ENCODE results near the gene USP16. TPM values are rescaled to one million over a fixed set of nuclear protein-coding genes. Genes with fewer than 3 reads are reported as not detected.
"Not testable (repeated sequence)": the region's sequence is repeated elsewhere in the genome, so short reads cannot be mapped to it uniquely, and the experiment has no call there.

USP16 gene
- total RNA-seq (10 to 100 TPM; 41.8 to 68.7 (median 45.4) TPM), total RNA-seq (113 to 213 (median 171) reads per million in 29 experiments)
- 53.7 TPM for total RNA-seq (2013)

DNA sequence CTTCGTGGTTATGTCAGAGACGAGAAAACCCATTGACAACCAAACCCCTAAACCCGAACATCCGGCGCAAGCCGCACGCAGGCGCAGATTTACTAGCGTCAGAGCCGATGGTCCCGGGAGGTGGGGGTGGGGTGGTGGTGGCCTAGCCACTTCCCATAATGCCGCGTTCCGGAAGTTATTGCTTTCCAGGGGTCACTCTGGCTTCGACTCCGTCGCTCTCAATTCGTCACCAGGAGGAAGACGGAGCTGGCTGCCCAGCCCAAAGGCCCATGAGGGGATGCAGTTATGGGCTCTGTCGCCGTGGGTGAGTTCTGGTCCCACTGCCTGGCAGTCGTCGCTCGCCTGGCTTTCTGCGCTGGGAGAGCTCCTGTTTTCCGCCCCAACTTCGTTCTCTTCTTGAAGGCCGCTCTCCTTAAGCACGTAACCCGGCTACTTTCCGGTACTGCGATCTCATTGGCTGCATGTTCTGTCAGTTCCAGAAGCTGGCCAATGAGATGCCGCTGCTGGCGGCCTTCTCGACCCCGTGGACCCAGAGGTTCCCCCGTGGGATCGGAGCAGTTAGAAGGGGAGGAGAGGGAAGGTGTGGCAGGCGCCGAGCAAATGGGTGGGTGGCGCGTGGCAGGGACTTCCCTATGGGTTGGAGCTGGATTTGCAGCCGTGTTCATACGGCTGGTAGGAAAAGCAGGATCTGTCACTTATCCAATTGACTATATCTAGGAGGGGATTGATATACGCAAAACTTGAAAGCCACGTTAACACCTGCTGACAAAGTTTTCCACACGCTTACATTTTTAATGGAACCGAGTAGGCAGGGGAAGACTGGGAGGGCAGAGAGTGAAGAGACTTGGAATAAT, at the start of gene USP16:
TSS of gene USP16 (plus strand) at position 195 of the 854 bp plus-strand sequence. CDS start 3,246 bp downstream, outside the sequence.
- WGBS (ENCODE audit: insufficient coverage): 0% methylated on average over 29 of the region's 48 CpGs
- DNase-seq (peak; percentile 90 to 97 (median 93)), ATAC-seq (replicated peaks in 1 of 4) (peak; percentile 90 to 94 (median 94))
- ChIA-PET CTCF (interaction anchor here (0.7 to 2.6 kb wide), 8 partner anchors 10 to 279 kb away, joined by 3 to 19 read pairs (median 4); partner anchors contain the start of gene LTN1 (in 1 of the 2)), POLR2A (interaction anchor here (0.6 to 7.2 kb wide), 13 partner anchors 22 to 306 kb away, joined by 3 to 106 read pairs (median 5); partner anchors contain the start of gene LTN1 (in 2 of the 2))
- Histone ChIP-seq H3K9me3 (no peaks in the 10 kb centered on the region), H3K4me1 (ENCODE audit: control insufficient read depth in 1 of 2, extremely low read depth in 1 of 2, insufficient read depth in 2 of 2, low read length in 2 of 2) (peaks cover 21 to 41% of the 10 kb centered on the region in 2 experiments), H3K27ac (ENCODE audit: low read length) (peak within 1 kb of the TSS; percentile 100), H3K36me3 (ENCODE audit: control insufficient read depth in 2 of 2, extremely low read depth in 1 of 2, insufficient read depth in 1 of 2, low read length in 1 of 2) (peaks cover 0 to 12% of the 10 kb centered on the region in 2 donors), H3K4me3 (ENCODE audit: control insufficient read depth in 1 of 2, extremely low read depth in 1 of 2, low read length in 1 of 2) (peak within 1 kb of the TSS; percentile 89 to 97), H3K27me3 (replicated peaks in 1 of 2; ENCODE audit: control insufficient read depth in 2 of 2, extremely low read depth in 1 of 2, insufficient read depth in 2 of 2, low read length in 1 of 2) (no peaks in the 10 kb centered on the region)
- Mint-ChIP-seq H3K4me3 (peak within 1 kb of the TSS; percentile 92 to 99 (median 98)), H3K27ac (peak within 1 kb of the TSS; percentile 97 to 100), H3K9me3 (no peaks in the 10 kb centered on the region), H3K27me3 (no peaks in the 10 kb centered on the region), H3K36me3 (peaks cover 14% of the 10 kb centered on the region), H3K4me1 (peaks cover 50 to 61% (median 60%) of the 10 kb centered on the region in 3 donors)

DNA sequence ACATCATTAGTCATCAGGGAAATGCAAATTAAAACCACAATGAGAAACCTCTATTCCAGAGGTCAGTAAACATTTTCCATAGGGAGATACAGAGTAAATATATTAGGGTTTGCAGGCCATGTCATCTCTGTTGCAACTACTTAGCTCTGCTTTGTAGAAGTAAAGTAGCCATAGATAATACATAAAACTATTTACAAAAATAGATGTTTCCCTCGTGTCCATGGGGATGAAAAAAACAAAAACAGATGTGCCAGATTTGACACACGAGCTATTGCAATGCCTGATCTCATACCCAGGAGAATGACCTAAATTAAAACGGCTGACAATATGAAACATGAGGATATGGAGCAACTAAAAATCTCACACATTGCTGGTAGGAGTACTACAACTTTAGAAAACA, 49.1 kb upstream of the USP16 start:
- H3K4me3 Mint-ChIP-seq: no peak overlapping the region
- POLR2A ChIA-PET: interaction anchor here (0.6 to 0.7 kb wide), 2 partner anchors 10 to 22 kb away, joined by 3 to 4 read pairs; no protein-coding TSS in a partner anchor
- Histone ChIP-seq H3K27ac (ENCODE audit: low read length) (no peak overlapping the region), H3K4me1 (ENCODE audit: control insufficient read depth in 1 of 2, extremely low read depth in 1 of 2, insufficient read depth in 2 of 2, low read length in 2 of 2) (no peaks in the 10 kb centered on the region), H3K36me3 (ENCODE audit: control insufficient read depth in 2 of 2, extremely low read depth in 1 of 2, insufficient read depth in 1 of 2, low read length in 1 of 2) (peaks cover 5 to 47% of the 10 kb centered on the region in 2 donors), H3K9me3 (no peaks in the 10 kb centered on the region), H3K4me3 (ENCODE audit: control insufficient read depth in 1 of 2, extremely low read depth in 1 of 2, low read length in 1 of 2) (no peak overlapping the region), H3K27me3 (replicated peaks in 1 of 2; ENCODE audit: control insufficient read depth in 2 of 2, extremely low read depth in 1 of 2, insufficient read depth in 2 of 2, low read length in 1 of 2) (no peaks in the 10 kb centered on the region)
- no peak overlapping the region for H3K27ac Mint-ChIP-seq
- H3K27me3 Mint-ChIP-seq: no peaks in the 10 kb centered on the region
- ATAC-seq (replicated peaks in 1 of 4): no peak
- WGBS (ENCODE audit: insufficient coverage): no CpG with 5 or more reads among the region's 3 CpGs
- no peak for DNase-seq
- CTCF ChIA-PET: interaction anchor here in 1 of 2 donors (0.6 kb wide), 1 partner anchor 1070 kb away, joined by 3 read pairs; no protein-coding TSS in a partner anchor
- no peaks in the 10 kb centered on the region for H3K9me3 Mint-ChIP-seq
- peaks cover 45% of the 10 kb centered on the region for H3K36me3 Mint-ChIP-seq
- H3K4me1 Mint-ChIP-seq: peaks cover 16 to 25% (median 23%) of the 10 kb centered on the region in 3 donors

DNA sequence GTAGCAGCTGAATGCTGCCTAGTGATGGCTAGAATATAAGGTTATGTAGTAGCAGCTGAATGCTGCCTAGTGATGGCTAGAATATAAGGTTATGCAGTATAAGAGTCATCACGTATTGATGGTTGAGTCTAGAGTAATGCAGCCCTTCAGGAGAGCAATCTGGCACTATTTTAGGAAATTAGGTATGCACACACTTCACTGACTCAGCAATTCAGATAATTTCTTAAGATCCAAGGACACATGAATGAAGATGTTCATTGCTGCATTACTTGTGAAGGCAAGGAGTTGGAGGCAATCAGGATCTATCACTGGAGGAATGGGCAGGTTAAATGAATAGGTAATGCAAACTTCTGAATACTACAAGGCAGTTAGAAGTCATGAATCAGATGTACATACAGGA, 45.4 kb upstream of the USP16 start:
- ATAC-seq (replicated peaks in 1 of 4) (no peak), DNase-seq (no peak)
- Mint-ChIP-seq H3K4me1 (peaks cover 17 to 25% (median 19%) of the 10 kb centered on the region in 3 donors), H3K27ac (no peak overlapping the region), H3K4me3 (no peak overlapping the region), H3K27me3 (no peaks in the 10 kb centered on the region), H3K9me3 (no peaks in the 10 kb centered on the region), H3K36me3 (peaks cover 54% of the 10 kb centered on the region)
- CTCF ChIA-PET: interaction anchor here in 1 of 2 donors (0.6 kb wide), 1 partner anchor 111 kb away, joined by 3 read pairs; no protein-coding TSS in a partner anchor
- 100% methylated on average over 1 of the region's 1 CpG for WGBS (ENCODE audit: insufficient coverage)
- Histone ChIP-seq H3K4me1 (ENCODE audit: control insufficient read depth in 1 of 2, extremely low read depth in 1 of 2, insufficient read depth in 2 of 2, low read length in 2 of 2) (no peaks in the 10 kb centered on the region), H3K4me3 (ENCODE audit: control insufficient read depth in 1 of 2, extremely low read depth in 1 of 2, low read length in 1 of 2) (no peak overlapping the region), H3K9me3 (no peaks in the 10 kb centered on the region), H3K27me3 (replicated peaks in 1 of 2; ENCODE audit: control insufficient read depth in 2 of 2, extremely low read depth in 1 of 2, insufficient read depth in 2 of 2, low read length in 1 of 2) (no peaks in the 10 kb centered on the region), H3K36me3 (ENCODE audit: control insufficient read depth in 2 of 2, extremely low read depth in 1 of 2, insufficient read depth in 1 of 2, low read length in 1 of 2) (peaks cover 5 to 66% of the 10 kb centered on the region in 2 donors), H3K27ac (ENCODE audit: low read length) (no peak overlapping the region)
- POLR2A ChIA-PET: no interaction called here

DNA sequence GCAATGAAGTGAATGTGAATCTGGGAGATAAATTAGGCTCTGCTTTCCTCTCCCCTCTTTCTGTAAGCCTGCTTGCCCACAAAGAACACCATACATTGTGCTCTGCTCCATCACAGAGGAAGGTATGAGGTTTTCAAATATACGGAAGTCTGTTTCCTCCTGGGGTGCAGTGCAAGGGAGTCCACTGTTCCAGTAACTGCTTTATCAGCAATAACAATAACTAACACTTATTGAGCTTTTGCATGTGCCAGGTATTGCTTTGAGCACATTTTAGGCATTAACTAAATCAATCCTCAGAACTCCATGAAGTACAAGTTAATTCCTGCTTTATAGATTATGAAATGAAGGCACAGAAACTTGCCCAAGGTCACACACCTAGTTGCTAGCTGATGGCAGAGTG, 41.8 kb upstream of the USP16 start:
- Mint-ChIP-seq H3K36me3 (peaks cover 48% of the 10 kb centered on the region), H3K27ac (peak overlapping the region in 1 of 2 donors; percentile 8), H3K4me3 (no peak overlapping the region), H3K4me1 (peaks cover 15 to 24% (median 22%) of the 10 kb centered on the region in 3 donors), H3K9me3 (no peaks in the 10 kb centered on the region), H3K27me3 (no peaks in the 10 kb centered on the region)
- WGBS (ENCODE audit: insufficient coverage): no CpG with 5 or more reads among the region's 1 CpG
- Histone ChIP-seq H3K9me3 (no peaks in the 10 kb centered on the region), H3K27me3 (replicated peaks in 1 of 2; ENCODE audit: control insufficient read depth in 2 of 2, extremely low read depth in 1 of 2, insufficient read depth in 2 of 2, low read length in 1 of 2) (no peaks in the 10 kb centered on the region), H3K27ac (ENCODE audit: low read length) (no peak overlapping the region), H3K4me3 (ENCODE audit: control insufficient read depth in 1 of 2, extremely low read depth in 1 of 2, low read length in 1 of 2) (no peak overlapping the region), H3K4me1 (ENCODE audit: control insufficient read depth in 1 of 2, extremely low read depth in 1 of 2, insufficient read depth in 2 of 2, low read length in 2 of 2) (no peaks in the 10 kb centered on the region), H3K36me3 (ENCODE audit: control insufficient read depth in 2 of 2, extremely low read depth in 1 of 2, insufficient read depth in 1 of 2, low read length in 1 of 2) (peaks cover under 1 to 72% of the 10 kb centered on the region in 2 donors)
- CTCF ChIA-PET: no interaction called here
- no peak for DNase-seq
- ATAC-seq (replicated peaks in 1 of 4): no peak
- POLR2A ChIA-PET: no interaction called here

DNA sequence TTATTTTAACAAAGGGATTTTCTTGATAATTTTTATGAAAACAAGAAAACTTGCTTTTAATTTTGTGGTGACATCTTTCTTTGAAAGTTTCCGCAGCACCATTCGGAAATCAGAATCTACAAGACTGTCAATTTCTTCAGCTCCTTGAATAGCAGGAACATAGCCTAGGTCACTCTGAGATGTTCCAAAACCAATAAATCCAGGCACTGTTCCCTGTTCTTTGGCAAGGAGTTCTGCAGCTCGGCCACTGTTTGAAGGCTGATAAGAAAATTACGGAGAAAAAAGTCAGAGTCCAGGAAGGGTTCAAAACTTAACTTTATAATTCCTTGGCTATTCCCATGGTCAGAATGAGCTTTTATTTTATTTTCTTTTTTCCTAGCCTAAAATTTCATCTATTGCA, 37.8 kb upstream of the USP16 start:
- Mint-ChIP-seq H3K36me3 (peaks cover 31% of the 10 kb centered on the region), H3K27me3 (no peaks in the 10 kb centered on the region), H3K9me3 (no peaks in the 10 kb centered on the region), H3K27ac (no peak overlapping the region), H3K4me1 (peaks cover 40 to 49% (median 43%) of the 10 kb centered on the region in 3 donors), H3K4me3 (no peak overlapping the region)
- no peaks in the 10 kb centered on the region for H3K27me3 ChIP-seq (replicated peaks in 1 of 2; ENCODE audit: control insufficient read depth in 2 of 2, extremely low read depth in 1 of 2, insufficient read depth in 2 of 2, low read length in 1 of 2)
- ChIA-PET POLR2A (interaction anchor here (0.5 to 1.2 kb wide), 2 partner anchors 32 to 42 kb away, joined by 4 to 6 read pairs; no protein-coding TSS in a partner anchor), CTCF (interaction anchor here in 1 of 2 donors (0.5 kb wide), 1 partner anchor 26 kb away, joined by 4 read pairs; no protein-coding TSS in a partner anchor)
- DNase-seq: no peak
- no peak overlapping the region for H3K4me3 ChIP-seq (ENCODE audit: control insufficient read depth in 1 of 2, extremely low read depth in 1 of 2, low read length in 1 of 2)
- 94% methylated on average over 2 of the region's 4 CpGs for WGBS (ENCODE audit: insufficient coverage)
- peaks cover 0 to 47% of the 10 kb centered on the region in 2 donors for H3K36me3 ChIP-seq (ENCODE audit: control insufficient read depth in 2 of 2, extremely low read depth in 1 of 2, insufficient read depth in 1 of 2, low read length in 1 of 2)
- ATAC-seq (replicated peaks in 1 of 4): no peak
- no peaks in the 10 kb centered on the region for H3K9me3 ChIP-seq
- H3K27ac ChIP-seq (ENCODE audit: low read length): no peak overlapping the region
- peaks cover 1 to 4% of the 10 kb centered on the region in 2 experiments for H3K4me1 ChIP-seq (ENCODE audit: control insufficient read depth in 1 of 2, extremely low read depth in 1 of 2, insufficient read depth in 2 of 2, low read length in 2 of 2)

DNA sequence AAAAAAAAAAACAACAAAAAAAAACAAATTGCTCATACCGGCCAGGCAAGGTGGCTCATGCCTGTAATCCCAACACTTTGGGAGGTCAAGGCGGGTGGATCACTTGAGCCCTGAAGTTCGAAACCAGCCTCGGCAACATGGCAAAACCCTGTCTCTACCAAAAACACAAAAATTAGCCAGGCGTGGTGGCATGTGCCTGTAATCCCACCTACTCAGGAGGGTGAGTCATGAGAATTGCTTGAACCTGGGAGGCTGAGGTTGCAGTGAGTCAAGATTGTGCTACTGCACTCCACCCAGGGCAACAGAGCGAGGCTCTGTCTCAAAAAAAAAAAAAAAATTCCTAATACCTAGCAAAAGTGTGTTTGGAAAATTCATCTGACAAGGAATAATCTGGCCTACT, 36.3 kb upstream of the USP16 start:
- H3K9me3 ChIP-seq; H3K27me3 Mint-ChIP-seq; H3K27ac ChIP-seq (ENCODE audit: low read length); H3K4me3 ChIP-seq (ENCODE audit: control insufficient read depth in 1 of 2, extremely low read depth in 1 of 2, low read length in 1 of 2); DNase-seq; H3K4me3 Mint-ChIP-seq; H3K27ac Mint-ChIP-seq; POLR2A ChIA-PET; CTCF ChIA-PET; H3K27me3 ChIP-seq (replicated peaks in 1 of 2; ENCODE audit: control insufficient read depth in 2 of 2, extremely low read depth in 1 of 2, insufficient read depth in 2 of 2, low read length in 1 of 2); ATAC-seq (replicated peaks in 1 of 4); H3K9me3 Mint-ChIP-seq: not testable (repeated sequence)
- H3K4me1 Mint-ChIP-seq: peaks cover 44 to 56% (median 55%) of the 10 kb centered on the region in 3 donors
- H3K4me1 ChIP-seq (ENCODE audit: control insufficient read depth in 1 of 2, extremely low read depth in 1 of 2, insufficient read depth in 2 of 2, low read length in 2 of 2): peaks cover 7 to 14% of the 10 kb centered on the region in 2 experiments
- no CpG with 5 or more reads among the region's 6 CpGs for WGBS (ENCODE audit: insufficient coverage)
- peaks cover 0 to 32% of the 10 kb centered on the region in 2 donors for H3K36me3 ChIP-seq (ENCODE audit: control insufficient read depth in 2 of 2, extremely low read depth in 1 of 2, insufficient read depth in 1 of 2, low read length in 1 of 2)
- H3K36me3 Mint-ChIP-seq: peaks cover 19% of the 10 kb centered on the region

Measured in T-cell (primary cell).